GM10248 (cell line): ENCODE measurements around the gene ARHGEF2.

Experiments used
- CTCF ChIA-PET: fragments of 300-600 bp; sonication (Branson Sonifier 250); formaldehyde crosslinking; extraction: SDS; loops from one replicate; lab custom pipeline; 2021; ENCODE audit warnings: antibody characterized with exemption; lab: Yijun Ruan, JAX
- POLR2A ChIA-PET: fragments of 350-650 bp; sonication (Branson Sonifier 250); formaldehyde crosslinking; extraction: SDS; loops from one replicate; lab custom pipeline; 2020; ENCODE audit warnings: antibody characterized with exemption; lab: Yijun Ruan, JAX
- DNase-seq: peaks from one replicate; pipeline ENCODE4 v3.0.0; 2012; ENCODE audit errors: extremely low spot score
- CTCF ChIP-seq: IDR thresholded peaks from 2 replicates; pipeline ENCODE4 v1.5.1; 2012; ENCODE audit warnings: mild to moderate bottlenecking, low read depth; ENCODE audit errors: extremely low read depth, missing control alignments, control extremely low read depth

ARHGEF2 gene

GRCh38 chr1:155940993-155941844 is 37.1 kb downstream of the ARHGEF2 start, which contains the start of gene RXFP4:
Gene RXFP4, plus strand, starts transcription at chr1:155941638. Its CDS starts 72 bp downstream, at chr1:155941710.
- ChIA-PET POLR2A (interaction anchor here (0.7 to 0.9 kb wide), 3 partner anchors 18 to 75 kb away, joined by 3 to 4 read pairs (median 3); no protein-coding TSS in a partner anchor), CTCF (interaction anchor here (0.9 to 3.8 kb wide), 6 partner anchors 10 to 124 kb away, joined by 3 to 51 read pairs (median 3); partner anchors contain the start of gene UBQLN4)
- no peak for TF ChIP-seq CTCF
- DNase-seq, result peak; percentile 37

- ChIA-PET CTCF (interaction anchor here (0.8 to 3.8 kb wide), 7 partner anchors 10 to 126 kb away, joined by 3 to 51 read pairs (median 3); partner anchors contain the start of gene UBQLN4), POLR2A (interaction anchor here (0.7 to 0.9 kb wide), 3 partner anchors 19 to 75 kb away, joined by 3 to 4 read pairs (median 3); no protein-coding TSS in a partner anchor)
- DNase-seq, result no peak
- no peak for TF ChIP-seq CTCF
Observed at GRCh38 chr1:155940482-155940992, 37.8 kb downstream of the ARHGEF2 start.

- ChIA-PET CTCF (interaction anchor here (0.6 to 3.8 kb wide), 24 partner anchors 8 to 135 kb away, joined by 3 to 69 read pairs (median 5); no protein-coding TSS in a partner anchor), POLR2A (interaction anchor here (1.0 kb wide), 1 partner anchor 39 kb away, joined by 3 read pairs; no protein-coding TSS in a partner anchor)
- DNase-seq, result peak; percentile 67
- TF ChIP-seq CTCF, result peak; percentile 85
Observed at GRCh38 chr1:155938220-155938627, 40.1 kb downstream of the ARHGEF2 start.

- CTCF ChIA-PET, result interaction anchor here (0.7 to 4.4 kb wide), 8 partner anchors 11 to 346 kb away, joined by 3 to 42 read pairs (median 4); partner anchors contain the start of gene ARHGEF2
Observed at GRCh38 chr1:155934936-155935590, 43.3 kb downstream of the ARHGEF2 start.

GRCh38 chr1:155934097-155934935 is 44.0 kb downstream of the ARHGEF2 start, which contains the start of gene KHDC4:
Gene KHDC4, minus strand, starts transcription at chr1:155934413. Its CDS starts 40 bp downstream, at chr1:155934373.
- peak; percentile 95 for DNase-seq
- TF ChIP-seq CTCF, result no peak
- ChIA-PET CTCF (interaction anchor here (0.7 to 4.4 kb wide), 13 partner anchors 10 to 347 kb away, joined by 3 to 42 read pairs (median 4); partner anchors contain the start of gene ARHGEF2), POLR2A (interaction anchor here (0.6 to 2.5 kb wide), 6 partner anchors 8 to 407 kb away, joined by 3 to 14 read pairs (median 3); no protein-coding TSS in a partner anchor)

More at GRCh38 chr1:155934936-155935590, 43.3 kb downstream of the ARHGEF2 start:
- DNase-seq, result no peak
- POLR2A ChIA-PET, result interaction anchor here (0.6 to 2.5 kb wide), 7 partner anchors 11 to 823 kb away, joined by 3 to 11 read pairs (median 4); no protein-coding TSS in a partner anchor
- TF ChIP-seq CTCF, result no peak
